HTERT RPE-1 (cell line): Measurements from ENCODE around the gene NPY2R.

Experiments used
- in situ Hi-C: fragments of 300-500 bp; cut with MboI; formaldehyde crosslinking; loops from 4 replicates; pipeline ENCODE4 v1.14.3; 2020; ENCODE audit warnings: low sequenced_read_pairs

NPY2R gene, protein sequence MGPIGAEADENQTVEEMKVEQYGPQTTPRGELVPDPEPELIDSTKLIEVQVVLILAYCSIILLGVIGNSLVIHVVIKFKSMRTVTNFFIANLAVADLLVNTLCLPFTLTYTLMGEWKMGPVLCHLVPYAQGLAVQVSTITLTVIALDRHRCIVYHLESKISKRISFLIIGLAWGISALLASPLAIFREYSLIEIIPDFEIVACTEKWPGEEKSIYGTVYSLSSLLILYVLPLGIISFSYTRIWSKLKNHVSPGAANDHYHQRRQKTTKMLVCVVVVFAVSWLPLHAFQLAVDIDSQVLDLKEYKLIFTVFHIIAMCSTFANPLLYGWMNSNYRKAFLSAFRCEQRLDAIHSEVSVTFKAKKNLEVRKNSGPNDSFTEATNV

DNA sequence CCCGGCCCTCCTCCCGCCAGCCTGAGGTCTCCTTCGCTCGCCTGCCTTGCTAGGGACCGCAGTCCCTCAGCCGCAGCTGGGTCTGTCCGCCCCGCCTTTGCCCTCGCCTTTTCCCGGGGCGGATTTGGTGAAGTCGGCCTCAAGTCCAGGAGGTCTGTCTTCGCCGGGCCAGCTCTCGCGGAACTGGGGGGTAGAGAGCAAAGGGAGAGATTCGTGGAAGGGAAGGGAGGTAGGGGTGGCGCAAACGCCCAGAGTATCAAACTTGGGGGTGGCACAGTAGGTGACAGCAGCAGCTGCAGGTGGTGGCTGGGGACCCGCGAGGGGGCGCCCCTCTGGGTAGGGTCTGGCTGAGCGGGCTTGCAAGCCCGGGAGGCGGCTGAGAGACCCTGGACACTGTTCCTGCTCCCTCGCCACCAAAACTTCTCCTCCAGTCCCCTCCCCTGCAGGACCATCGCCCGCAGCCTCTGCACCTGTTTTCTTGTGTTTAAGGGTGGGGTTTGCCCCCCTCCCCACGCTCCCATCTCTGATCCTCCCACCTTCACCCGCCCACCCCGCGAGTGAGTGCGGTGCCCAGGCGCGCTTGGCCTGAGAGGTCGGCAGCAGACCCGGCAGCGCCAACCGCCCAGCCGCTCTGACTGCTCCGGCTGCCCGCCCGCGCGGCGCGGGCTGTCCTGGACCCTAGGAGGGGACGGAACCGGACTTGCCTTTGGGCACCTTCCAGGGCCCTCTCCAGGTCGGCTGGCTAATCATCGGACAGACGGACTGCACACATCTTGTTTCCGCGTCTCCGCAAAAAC, at the start of gene NPY2R:
Gene NPY2R, plus strand, starts transcription at position 379 of the 797 bp plus-strand sequence. CDS start 5,304 bp downstream, outside the sequence.
- in situ Hi-C loops = no loop called here

DNA sequence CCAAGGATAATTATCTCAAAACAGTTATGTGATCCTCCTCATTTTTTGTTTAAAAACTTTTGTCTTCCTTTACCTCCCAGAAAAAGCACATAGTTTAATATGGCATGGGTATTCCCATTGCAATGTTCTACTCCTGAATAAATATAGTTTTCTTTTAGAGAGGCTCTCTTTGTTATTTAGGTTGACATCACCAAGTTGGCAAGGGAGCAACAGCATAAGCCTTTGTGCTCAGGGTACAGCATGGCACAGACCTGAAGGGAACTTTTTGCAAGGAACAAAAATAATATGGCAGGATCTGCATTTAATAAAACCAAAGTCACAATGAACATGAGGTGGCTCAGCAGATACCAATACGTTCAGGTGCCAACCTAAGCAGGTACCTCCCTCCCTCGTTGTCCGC, 47.1 kb upstream of the NPY2R start:
- in situ Hi-C loops = no loop called here

DNA sequence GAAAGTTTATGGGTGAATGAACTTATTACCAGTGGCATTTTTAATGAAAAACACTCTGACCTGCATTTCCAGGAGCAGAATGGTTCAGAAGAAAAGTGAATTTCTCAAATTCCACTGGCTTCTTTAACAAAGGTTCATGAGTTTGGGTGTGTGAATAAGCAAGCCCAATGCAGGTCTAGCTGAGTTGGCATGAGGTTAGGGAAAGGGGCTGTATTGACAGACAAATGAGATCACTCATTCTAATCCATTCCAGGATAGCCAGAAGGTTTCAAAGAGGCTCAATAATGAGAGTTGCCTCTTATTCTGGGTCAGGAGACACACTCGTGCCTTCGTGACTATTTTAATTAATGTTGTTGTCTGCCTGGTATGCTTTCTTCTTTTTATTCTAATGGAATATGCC, 43.7 kb upstream of the NPY2R start:
- in situ Hi-C loops = no loop called here

DNA sequence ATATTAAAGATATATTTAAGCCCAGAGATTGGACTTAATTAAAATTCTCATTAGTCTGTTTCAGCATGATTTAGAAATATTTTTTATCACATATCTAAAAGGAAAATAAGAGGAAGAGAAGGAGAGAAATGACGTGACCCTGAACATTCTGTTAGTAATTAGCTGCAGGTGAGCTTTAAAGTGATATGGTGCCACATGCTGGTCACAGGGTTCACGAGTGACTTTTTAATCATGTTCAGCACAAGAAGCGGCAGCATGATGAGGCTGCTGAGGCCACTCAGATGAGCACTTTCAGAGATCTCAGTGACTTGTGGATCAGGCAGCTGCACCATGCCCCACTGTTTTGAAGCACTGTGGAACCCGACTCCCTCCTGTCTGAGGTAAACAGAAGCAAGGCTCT, 37.9 kb upstream of the NPY2R start:
- in situ Hi-C loops = no loop called here

DNA sequence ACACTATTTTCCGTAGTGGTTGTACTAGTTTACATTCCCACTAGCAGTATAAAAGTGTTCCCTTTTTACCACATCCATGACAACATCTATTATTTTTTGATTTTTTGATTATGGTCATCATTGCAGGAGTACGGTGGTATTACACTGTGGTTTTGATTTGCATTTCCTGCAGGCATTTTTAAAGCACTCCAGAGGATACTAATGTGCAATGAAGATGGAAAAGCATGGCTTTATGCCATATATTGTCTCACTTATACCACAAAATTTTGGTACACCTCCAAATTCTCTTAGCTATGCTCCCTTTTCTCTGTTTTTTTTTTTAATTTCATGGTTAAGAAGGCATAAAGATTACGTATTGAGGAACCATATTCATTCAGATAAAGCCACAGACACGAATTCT, 35.1 kb upstream of the NPY2R start:
- in situ Hi-C loops = no loop called here

DNA sequence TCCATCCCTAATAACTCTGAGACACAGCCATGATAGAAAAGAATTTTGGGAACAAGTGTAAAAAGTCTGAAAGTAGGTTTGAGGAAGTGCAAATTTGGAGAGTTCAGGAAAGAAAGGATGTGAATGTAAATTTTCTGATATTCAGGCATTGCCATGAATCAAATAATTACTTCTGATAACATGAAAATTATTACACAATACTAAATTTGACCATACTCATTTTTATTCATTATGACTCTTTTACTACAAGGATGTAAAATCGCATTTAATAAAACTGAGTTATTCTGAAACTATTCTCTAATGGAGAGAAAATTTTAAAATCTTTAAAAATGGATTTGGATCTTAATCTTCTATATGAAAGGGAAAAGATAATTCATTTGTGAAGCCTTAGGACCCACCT, 33.8 kb upstream of the NPY2R start:
- in situ Hi-C loops = no loop called here

DNA sequence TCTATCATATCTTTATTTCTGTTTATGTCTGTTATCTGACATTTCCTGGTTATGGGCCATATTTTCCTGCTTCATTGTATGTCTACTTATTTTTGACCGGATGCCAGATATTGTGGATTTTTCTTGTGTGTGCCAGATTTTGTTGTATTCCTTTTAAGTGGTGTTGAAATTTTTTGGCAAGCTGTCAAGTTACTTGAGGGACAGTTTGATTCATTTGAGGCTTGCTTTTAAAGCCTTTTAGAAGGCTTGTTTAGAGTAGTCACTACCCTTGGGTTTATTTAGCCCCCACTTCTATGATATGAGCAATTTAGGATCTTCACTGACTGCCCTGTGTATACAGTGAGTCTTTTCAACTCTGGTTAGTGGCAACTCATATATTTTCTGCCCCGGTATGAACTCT, 29.2 kb upstream of the NPY2R start:
- in situ Hi-C loops = no loop called here

DNA sequence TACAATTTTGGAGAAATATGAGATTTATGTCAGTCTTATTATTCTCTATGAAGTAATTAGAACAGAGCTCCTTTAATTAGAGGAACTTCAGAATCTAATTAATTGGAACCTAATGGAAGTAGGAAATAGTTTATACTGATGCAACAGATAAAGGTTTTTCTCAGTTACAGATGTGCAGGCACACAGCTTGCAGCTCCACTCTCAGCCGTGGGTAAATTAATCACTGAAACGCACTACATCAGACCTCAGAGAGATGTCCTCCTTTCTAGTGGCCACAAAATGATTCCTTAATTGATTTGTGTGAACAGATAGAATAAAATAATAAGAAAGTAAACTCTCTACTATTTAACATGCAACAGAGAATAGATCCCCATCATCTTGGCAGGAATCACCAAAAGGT, 21.5 kb upstream of the NPY2R start:
- in situ Hi-C loops = no loop called here

DNA sequence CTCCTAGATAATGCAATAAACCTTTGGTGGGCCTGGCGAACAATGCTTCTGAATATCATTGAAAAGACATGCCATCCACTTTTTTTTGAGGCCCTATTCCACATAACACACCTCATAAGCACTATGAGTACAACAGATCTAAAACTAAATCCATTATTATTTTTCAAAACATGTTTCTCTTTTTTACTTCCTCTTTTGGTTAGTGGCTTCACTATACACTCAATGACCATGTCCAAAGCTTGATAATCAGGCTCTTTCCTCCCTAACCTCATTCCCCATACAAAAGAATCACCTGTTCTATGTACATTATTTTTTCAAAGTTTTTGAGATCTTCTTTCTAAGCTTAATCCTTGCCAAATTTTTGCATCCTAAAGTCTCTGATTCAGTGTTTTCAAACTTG, 20.4 kb upstream of the NPY2R start:
- in situ Hi-C loops = no loop called here

DNA sequence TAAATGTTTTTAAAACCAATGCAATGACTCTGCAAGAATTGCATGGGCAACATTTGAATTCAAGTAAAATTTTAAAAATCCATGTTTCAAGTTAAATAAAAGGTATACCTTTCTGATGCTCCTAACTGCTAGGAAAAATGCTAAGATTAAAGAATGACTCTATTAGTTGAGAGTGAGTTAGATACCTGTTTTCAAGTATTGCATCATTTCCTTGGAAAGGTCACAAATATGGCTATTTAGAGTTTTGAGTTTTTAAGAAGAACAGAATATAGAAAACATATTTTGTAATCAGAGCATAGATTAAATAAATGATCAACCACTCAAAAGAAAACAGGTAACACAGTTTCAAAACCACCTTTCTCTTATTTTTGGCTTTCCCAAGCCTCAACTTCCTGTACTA, 18.3 kb upstream of the NPY2R start:
- in situ Hi-C loops = no loop called here

DNA sequence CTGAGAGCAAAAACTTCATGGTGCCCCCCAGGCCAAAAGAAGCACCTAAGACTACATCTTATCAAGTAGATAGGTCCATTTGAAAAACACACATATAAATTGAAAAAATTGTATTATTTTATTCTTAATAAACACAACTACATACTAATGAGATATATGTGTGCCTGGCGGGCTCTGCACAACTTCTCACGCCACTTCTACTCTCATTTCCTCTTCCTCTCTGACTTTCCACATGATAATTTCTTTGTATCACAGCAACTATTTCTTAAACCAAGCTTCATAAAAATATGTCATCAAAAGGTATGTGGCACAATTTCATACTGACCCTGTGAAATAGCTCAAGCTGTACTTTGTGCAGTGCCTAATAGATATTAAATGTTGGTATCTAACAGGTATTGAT, 10.7 kb upstream of the NPY2R start:
- in situ Hi-C loops = no loop called here

DNA sequence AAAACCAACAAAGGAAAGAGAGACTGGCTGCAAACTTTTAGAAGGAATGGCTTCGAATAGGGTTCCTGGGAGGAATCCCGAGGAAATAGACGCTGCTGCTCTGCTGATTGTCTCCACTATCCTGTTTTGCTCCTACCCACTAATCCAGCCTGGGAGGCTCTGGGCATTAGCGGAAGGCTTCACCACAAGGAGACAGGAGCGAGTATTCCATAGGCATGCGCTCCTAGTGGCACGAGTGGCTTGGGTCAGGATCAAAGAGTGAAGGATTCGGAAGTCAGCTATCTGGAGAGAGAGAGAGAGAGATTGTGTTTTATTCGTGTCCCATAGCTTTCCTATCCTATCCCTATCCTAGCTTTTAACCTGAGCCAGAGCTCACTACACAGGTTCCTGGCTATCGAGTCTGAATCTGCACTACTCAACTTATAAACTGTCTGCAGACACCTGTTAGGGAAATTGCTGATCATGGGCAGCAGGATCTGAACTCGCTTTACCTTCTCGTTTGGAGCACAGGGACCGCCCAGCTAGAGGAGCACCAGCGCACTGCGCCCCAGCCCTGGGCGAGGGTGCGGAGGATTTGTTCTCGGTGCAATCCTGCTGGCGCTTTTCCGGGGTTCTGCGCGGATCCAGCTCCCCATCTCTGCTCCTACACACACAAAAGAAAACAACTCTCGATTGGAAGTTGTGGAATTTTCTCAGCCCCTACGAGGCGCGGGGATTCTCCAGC, 740 bp upstream of the NPY2R start:
- in situ Hi-C loops = no loop called here

DNA sequence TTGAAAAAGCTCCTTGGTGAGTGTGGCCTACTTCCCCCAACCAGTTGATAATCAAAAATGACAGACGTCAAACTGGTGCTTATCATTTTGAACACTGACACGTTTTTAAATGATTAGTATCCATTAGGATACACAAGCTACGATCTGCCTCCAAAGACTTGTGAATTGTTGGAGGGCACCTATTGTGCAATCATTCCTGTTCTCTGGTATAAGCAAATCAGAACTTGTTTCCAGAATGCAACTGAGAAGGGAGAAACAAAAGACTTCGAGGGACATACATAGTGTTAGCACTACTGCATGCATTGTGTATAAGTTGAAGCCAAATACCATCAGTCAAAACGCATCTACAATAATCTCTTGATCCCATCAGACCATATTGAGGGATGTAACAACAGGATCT, 11.6 kb downstream of the NPY2R start:
- in situ Hi-C loops = no loop called here

DNA sequence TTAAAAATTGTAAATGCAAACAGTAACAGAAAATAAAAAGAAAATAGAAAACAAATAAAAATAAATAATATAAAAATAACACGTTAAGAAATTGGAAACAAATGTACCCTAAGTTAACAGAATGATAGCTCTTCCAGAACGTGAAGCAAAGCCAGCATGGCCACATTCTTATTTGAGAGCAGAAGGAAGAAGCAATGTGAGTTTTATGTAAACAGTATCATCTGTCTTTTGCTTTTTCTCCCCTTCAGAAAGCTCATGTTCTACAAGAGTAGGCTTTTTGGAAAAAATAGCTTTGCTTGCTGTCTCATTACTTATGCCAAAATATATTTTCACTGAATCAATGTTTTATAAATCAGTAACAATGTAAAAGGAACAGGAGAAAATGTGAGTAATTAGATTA, 18.7 kb downstream of the NPY2R start:
- in situ Hi-C loops = no loop called here

DNA sequence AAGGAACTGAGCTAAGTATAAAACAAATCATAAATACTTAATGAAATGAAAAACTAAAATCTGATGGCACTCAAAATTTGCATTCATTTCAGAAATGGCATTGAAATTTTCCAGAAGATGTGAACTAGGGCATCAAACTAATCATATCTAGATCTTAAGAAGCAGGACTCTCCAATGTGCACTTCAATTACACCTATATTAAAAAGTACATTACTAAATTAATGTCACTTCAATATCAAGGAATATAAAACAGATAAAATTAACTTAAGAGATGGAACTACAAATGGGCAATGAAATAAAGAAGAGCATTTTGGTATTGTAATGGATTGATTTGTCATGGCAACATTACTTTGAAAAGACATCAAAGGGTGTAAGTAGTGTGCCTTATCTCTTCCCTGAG, 20.3 kb downstream of the NPY2R start:
- in situ Hi-C loops = no loop called here

DNA sequence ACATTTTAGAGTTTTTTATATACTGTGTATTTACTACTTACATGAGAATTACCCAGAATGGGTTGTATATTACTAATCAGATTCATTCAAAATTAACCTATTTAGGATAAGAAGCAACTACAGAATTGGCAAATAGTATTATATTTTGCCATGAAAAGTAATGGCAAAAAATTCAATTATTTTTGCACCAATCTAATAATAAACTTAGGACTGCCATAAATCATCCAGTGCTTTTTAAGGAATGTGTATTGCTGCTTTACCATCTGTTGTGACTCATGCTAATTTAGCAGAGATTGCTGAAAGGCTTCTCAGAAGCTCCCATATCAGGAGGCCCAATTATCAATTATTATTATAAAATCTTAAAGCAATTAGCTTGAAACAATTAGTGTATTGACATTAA, 24.0 kb downstream of the NPY2R start:
- in situ Hi-C loops = no loop called here

DNA sequence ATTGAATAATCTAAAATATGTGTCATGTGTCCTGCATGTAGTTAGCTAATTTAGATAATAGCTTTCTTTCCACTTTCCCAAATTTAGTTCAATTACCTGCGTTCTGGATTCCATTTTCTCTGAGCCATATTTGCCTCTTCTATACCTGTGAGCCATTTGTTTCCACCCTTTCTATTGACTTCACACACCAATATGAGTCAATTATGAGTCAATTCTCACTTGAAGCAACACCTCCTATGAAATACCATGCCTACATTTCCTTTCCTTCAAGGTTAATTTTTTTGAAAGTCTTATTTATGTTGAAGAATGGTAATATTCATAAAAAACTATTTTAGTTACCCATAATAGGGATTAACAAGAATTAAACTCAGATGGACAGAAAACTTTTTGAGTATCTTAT, 25.8 kb downstream of the NPY2R start:
- in situ Hi-C loops = no loop called here

DNA sequence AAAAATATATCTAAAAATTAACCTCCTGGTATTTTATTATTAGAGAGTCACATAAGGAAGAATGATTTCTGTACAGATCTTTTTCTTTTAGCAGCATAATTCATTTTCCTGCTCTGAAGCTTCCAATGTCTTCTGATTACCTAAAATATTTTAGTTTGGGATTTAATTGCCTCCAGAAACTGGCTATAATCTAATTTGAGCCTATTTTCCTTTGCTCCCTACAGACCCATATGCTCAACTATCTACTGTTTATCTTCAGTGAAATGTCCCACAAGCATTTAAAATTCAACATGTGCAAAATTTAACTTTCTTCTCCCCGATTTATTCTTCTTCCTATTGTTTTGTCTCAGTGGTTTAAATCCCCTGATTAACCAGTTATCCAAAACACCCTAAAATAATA, 29.1 kb downstream of the NPY2R start:
- in situ Hi-C loops = no loop called here

DNA sequence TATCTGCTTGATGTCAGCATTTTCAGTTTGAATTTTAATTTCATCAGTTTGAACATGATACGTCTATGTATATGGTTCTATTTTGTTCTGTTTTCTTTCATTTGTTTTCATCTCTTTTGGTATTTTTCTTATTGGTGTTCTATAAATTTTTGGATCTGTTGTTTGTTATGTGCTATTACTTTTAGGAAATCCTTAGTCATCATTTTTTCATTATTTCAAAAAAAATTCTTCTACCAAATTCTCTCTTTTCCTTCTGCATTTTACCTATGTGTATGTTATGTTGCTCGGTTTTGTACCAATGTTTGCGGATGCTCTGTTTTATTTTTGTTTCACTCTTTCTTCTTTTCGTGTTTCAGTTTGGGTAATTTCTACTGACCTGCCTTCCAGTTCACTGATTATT, 32.8 kb downstream of the NPY2R start:
- in situ Hi-C loops = no loop called here

DNA sequence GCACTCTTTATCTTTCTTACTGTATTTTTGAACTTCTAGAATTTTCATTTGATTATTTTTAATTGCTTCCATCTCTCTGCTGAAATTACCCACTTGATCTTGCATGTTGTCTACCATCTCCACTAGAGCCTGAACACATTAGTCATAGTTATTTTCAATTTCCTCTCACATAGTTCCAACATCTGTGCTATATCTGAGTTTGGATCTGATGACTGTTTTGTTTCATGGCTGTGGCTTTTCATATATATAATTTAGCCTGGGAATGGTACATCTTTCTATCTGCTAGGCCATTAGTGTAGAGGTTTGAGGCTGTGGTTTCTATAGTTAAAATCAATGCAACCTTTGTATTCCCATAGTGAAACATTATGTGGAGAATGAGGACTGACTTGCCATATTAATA, 33.2 kb downstream of the NPY2R start:
- in situ Hi-C loops = no loop called here

DNA sequence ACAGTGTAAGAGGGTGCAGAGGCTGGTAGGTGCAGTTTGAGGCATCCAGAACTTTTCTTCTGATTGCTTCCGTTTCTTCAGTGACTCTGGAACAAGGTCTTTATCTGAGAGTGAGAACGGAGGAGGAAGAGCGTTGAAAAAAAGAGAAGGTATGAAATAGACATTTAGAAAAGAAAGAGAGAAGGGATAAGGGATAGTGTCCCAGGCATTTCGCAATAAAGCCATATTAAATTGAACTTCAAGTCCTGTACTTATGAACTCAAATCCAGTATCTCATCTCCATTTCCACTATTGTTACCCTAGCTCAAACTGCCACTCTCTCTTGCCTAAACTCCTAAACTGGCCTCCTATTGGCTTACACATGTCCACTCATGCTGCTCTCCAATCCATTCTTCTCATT, 36.7 kb downstream of the NPY2R start:
- in situ Hi-C loops = no loop called here
